CD4-positive, alpha-beta T cell treated with Interleukin-12 subunit alpha and Interleukin-12 subunit beta, for 1 hour (primary cell): ENCODE measurements around the gene RYR2.
"Not testable (repeated sequence)": the region's sequence is repeated elsewhere in the genome, so short reads cannot be mapped to it uniquely, and the experiment has no call there.

Experiments used
- DNase-seq: peaks from one replicate; pipeline ENCODE4 v3.0.0-alpha.2; 2020

The RYR2 gene

DNA sequence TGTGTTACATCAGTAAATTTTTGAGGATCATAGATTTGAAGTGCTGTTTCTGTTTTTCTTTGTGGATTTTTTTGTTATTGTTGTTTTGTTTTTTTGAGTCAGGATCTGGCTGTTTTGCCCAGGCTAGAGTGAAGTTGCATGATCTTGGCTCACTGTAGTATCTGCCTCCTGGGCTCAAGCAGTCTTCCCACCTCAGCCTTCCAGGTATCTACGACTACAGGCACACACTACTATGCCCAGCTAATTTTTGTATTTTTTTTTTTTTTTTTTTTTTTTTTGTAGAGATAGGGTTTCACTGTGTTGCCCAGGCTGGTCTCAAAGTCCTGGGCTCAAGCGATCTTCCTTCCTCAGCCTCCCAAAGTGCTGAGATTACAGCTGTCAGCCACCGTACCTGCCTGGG lies 236.0 kb downstream of the RYR2 start:
- not testable (repeated sequence) for DNase-seq

- no peak for DNase-seq
Measured at GRCh38 chr1:237279629-237280028, 237.6 kb downstream of the RYR2 start.

- no peak for DNase-seq
Measured at GRCh38 chr1:237281481-237281880, 239.5 kb downstream of the RYR2 start.

DNA sequence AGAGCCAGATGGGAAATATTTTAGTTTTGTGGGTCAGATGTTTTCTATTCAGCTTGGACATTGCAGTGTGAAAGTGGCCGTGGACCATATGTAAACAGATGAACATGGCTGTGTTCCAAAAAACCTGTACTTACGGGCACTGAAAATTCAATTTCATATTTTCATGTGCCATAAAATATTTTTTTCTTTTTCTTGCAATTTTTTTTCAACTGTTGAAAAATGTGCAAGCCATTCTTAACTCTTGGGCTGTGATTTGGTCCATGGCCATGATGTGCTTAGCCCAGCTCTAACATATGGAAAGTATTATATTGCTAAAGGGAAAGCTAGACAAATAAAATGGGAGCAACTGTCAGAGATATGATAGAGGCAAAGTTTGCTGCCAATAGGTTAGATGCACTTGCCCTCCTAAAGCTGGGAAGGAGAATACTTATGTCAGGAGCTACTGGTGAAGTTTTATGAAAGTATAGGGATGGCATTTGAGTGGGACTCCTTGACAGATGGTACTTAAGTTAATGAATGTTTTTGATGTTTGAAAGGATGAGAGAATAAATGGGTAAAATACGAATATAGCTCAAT lies 240.3 kb downstream of the RYR2 start:
- DNase-seq = no peak

DNA sequence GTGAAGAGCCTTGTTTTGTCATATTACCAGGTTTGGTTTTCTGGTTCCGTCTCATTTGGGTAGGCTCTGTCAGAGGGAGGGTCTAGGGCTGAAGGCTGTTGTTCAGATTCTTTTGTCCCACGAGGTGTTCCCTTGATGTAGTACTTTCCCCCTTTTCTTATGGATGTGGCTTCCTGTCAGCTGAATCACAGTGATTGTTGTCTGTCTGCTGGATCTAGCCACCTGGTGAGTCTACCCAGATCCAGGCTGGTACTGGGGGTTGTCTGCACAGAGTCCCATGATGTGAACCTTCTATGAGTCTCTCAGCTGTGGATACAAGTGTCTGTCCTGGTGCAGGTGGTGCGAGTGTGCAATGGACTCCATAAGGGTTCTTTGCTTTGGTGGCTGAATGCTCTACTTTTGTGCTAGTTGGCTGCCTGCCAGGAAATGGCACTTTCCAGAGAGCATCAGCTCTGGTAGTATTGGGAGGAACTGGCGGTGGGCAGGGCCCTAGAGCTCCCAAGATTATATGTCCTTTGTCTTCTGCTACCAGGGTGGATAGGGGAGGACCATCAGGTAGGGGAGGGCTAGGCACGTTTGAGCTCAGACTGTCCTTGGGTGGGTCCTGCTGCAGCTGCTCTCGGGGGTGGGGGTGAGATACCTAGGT lies 246.0 kb downstream of the RYR2 start:
- no peak for DNase-seq

GRCh38 chr1:237293804-237294203 lies 251.8 kb downstream of the RYR2 start:
- DNase-seq = no peak

DNA sequence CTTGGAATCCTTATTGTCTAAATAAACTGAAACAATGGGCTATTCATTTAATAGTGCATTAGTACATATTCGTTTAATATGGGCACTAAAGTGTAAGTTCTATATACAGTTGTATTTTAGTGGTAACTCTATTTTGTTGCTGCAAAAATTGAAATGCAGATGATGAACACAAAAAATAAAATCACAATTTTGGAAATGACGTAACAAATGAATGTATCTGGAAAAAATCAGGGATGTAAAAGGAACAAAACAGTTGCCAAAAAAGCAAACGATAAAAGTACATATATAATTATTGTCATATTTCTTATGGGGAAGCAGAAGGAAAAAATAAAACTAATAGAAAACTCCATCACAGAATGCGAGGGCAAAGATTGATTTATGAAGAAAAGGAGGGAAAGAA lies 254.9 kb downstream of the RYR2 start:
- DNase-seq = no peak

DNA sequence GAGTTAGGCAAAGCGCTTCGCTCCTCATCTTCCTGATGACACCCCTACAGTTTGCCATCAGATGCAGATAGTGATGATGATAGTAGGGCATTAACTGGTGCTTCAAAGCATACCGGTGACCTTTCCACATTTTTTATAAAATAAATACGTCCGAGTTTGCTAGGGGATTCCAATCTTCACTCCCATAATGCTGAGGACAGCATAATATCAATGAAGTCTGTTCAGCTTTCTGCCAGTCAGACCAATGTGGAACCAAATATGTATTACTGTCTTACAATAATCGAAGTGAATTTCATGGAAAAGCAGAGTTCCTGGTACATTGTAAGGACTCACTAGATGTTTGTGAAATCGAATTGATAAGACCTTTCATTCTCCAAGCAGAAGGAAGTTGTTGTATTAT lies 258.7 kb downstream of the RYR2 start:
- DNase-seq = no peak

DNA sequence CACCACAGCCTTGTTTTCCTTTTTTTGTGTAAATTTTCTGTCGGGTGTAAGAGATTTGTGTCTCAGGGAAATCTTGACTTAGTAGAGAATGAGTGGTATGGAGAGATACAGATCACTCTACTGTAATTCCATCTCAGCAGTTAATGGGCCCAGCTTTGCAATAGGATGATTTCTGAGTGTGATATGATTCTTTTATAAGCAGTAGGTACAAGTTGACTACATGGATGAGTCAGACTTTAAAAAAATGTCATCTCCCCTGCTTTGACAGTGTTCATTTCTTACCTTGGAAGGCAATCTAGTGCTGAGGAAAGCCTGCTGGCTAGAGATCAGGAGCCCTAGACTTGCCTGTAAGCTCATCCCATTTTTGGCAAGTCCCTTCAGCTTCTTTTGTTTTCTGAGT lies 261.9 kb downstream of the RYR2 start:
- no peak for DNase-seq

DNA sequence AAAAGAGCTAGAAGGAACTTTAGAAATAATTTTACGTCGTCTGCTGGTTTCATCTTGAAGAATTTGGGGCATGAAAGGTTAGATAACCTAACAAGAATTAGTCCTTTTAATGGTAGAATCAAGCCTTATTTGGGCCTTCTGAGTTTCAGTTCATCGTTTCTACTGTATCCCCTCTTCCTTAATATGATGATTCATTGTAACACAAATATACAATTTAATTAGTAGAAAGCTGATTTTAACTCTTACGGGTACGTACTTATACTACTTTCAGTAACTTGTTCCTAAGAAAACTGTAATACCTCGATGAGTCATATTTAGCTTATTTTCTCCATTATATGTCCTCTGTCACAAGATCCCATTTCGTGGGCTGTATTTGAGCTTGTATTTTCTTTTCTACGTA lies 264.7 kb downstream of the RYR2 start:
- no peak for DNase-seq

DNA sequence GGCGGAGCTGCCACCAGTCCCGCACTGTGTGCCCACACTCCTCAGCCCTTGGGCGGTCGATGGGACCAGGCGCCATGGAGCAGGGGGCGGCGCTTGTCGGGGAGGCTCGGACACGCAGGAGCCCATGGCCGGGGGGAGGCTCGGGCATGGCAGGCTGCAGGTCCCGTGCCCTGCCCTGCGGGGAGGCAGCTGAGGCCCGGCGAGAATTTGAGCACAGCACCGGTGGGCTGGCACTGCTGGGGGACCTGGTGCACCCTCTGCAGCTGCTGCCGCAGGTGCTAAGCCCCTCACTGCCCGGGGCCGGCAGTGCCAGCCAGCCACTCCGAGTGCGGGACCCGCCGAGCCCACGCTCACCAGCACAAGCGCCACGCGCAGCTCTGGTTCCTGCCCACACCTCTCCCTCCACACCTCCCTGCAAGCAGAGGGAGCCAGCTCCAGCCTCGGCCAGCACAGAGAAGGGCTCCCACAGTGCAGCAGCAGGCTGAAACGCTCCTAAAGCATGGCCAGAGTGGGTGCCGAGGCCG lies 267.7 kb downstream of the RYR2 start:
- DNase-seq = no peak

- no peak for DNase-seq
Measured at GRCh38 chr1:237316352-237316751, 274.4 kb downstream of the RYR2 start.

GRCh38 chr1:237318748-237319147 lies 276.8 kb downstream of the RYR2 start:
- DNase-seq = no peak

GRCh38 chr1:237320890-237321289 lies 278.9 kb downstream of the RYR2 start:
- no peak for DNase-seq

DNA sequence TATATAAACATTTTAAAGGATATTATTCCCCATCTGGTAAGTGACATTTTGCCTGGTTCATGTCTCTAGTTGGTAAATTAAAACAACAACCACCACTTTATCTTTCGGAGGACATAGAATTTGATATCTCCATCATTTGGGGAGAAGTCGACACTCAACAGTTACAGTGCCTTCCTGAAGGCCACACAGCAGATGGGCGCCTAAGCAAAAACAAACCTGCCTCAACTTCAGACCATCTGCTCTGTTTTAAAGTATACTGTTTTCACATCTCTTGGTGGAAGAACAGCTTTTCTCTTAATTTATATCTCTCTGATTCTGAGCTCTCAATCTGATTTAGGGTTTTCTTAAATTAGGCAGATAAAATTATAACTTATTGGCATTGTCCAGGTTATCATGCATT lies 282.2 kb downstream of the RYR2 start:
- no peak for DNase-seq

DNA sequence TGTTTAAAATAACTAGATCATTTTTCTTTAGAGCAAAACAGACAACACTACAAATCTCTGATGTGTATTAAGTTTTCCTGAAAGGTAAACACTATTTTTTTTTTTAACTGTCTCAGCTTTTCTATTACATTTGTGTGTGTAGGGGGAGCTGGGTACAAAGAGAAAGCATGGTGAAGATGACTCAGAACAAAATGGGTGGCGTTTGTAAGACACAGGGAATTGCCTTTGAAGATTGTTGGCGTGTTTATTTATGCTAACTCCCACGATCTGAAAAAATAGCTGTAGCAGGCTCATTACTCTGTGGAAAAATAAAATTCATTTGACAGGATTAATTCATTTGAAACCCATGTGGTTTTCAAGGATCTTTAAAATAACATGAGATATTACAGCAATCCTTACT lies 285.1 kb downstream of the RYR2 start:
- DNase-seq = no peak

DNA sequence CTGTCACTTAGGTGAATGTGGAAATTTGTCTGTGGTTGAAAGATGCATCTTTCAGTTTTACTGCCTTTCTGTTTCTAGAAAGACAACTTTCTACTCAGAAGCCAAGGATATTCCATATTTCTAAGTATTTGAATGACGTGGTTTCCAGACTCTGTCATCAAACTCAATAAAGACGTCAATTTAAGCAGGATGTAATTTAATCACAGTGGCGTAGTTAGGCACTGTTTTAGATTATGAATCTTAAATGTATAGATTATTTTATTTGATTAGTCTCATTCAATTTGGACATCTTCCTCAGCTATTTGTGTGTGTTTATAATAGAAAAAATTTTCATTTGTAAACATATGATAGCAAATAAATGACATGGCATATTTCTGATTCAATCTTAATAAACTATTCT lies 298.9 kb downstream of the RYR2 start:
- DNase-seq = no peak

- DNase-seq = no peak
Measured at GRCh38 chr1:237341391-237341790, 299.4 kb downstream of the RYR2 start.

GRCh38 chr1:237342730-237343129 lies 300.7 kb downstream of the RYR2 start:
- DNase-seq = no peak

DNA sequence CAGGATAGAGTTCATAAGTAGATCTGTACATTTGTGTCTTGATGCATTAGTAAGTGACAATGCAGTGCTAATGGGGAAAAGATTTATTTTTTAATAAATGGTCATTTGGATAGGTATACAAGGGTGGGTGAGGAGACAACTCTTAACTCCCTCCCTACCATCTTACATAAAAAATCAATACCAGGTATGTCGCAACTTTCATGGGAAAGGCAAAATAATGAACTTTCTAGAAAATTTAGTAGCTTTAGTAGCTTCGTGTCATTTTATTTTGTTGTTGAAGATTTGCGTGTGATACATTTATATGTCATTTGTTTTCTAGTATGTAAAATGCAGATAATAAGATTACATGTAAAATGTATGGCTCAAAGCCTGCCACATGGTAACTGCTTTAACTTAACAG lies 310.8 kb downstream of the RYR2 start:
- no peak for DNase-seq

GRCh38 chr1:237353918-237354317 lies 311.9 kb downstream of the RYR2 start:
- DNase-seq = no peak

DNA sequence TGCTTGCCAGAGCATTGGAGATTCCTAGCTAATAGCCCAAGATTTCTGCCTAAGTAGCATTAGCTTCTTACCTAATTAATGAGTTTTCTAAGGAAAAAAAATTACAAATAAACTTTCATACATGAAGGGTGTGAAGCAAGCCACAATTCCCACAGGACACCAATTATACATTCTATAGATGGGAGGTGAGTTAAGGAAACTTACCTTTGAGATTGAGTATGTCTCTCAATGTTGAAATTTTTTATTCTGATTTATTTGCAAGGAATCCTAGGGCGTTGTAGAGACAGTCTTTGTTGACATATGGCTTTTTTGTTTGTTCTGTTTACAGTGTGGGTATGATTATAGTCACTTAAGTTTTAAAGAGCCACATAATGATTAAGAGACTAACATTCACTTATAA lies 313.0 kb downstream of the RYR2 start:
- no peak for DNase-seq

GRCh38 chr1:237358555-237358954 lies 316.6 kb downstream of the RYR2 start:
- DNase-seq = no peak

GRCh38 chr1:237367758-237368157 lies 325.8 kb downstream of the RYR2 start:
- no peak for DNase-seq

GRCh38 chr1:237371477-237371876 lies 329.5 kb downstream of the RYR2 start:
- DNase-seq = not testable (repeated sequence)
